OCI-LY1 (cell line): ENCODE results near the gene BDH1.

ENCODE experiments used
- H2AFZ ChIP-seq: fragments of 200-600 bp; sonication (generic), shearing (Covaris generic); 2 replicates; pipeline ENCODE4 v1.6.0; 2014; ENCODE audit warnings: antibody characterized with exemption, mild to moderate bottlenecking, low read length
- H3F3A ChIP-seq: fragments of 200-600 bp; sonication (generic), shearing (Covaris generic); 2 replicates; pipeline ENCODE4 v1.6.0; 2014; ENCODE audit warnings: mild to moderate bottlenecking, antibody characterized with exemption, low read length, moderate library complexity; ENCODE audit not compliant: insufficient read depth
- H3K27ac ChIP-seq: fragments of 200-600 bp; sonication (generic); 2 replicates; pipeline ENCODE4 v1.5.1; 2014; ENCODE audit warnings: low read length, mixed run types, mild to moderate bottlenecking, low read depth; ENCODE audit not compliant: poor library complexity, severe bottlenecking
- H3K27me3 ChIP-seq: fragments of 200-600 bp; sonication (generic); 2 replicates; pipeline ENCODE4 v1.6.0; 2014; ENCODE audit warnings: antibody characterized with exemption, mild to moderate bottlenecking, low read length, moderate library complexity; ENCODE audit not compliant: insufficient read depth
- H3K36me3 ChIP-seq: fragments of 200-600 bp; sonication (generic); 2 replicates; pipeline ENCODE4 v1.6.1; 2014; ENCODE audit warnings: mild to moderate bottlenecking, antibody characterized with exemption, low read length, moderate library complexity, mixed read lengths; ENCODE audit not compliant: insufficient read depth
- H3K4me1 ChIP-seq: fragments of 200-600 bp; sonication (generic); 2 replicates; pipeline ENCODE4 v1.5.1; 2014; ENCODE audit warnings: mild to moderate bottlenecking, low read length, moderate library complexity; ENCODE audit not compliant: insufficient read depth, severe bottlenecking
- H3K4me2 ChIP-seq: fragments of 200-600 bp; sonication (generic), shearing (Covaris generic); 2 replicates; pipeline ENCODE4 v1.6.1; 2014; ENCODE audit warnings: low read length
- H3K4me3 ChIP-seq: fragments of 200-600 bp; sonication (generic); 2 replicates; pipeline ENCODE4 v1.5.1; 2014; ENCODE audit warnings: low read length, low read depth, mild to moderate bottlenecking, mixed read lengths; ENCODE audit not compliant: poor library complexity, severe bottlenecking
- H3K79me2 ChIP-seq: fragments of 200-600 bp; shearing (Covaris generic); 2 replicates; pipeline ENCODE4 v1.6.1; 2016; ENCODE audit warnings: mixed run types, low read length, mixed read lengths; ENCODE audit not compliant: insufficient read depth
- H3K9ac ChIP-seq: fragments of 200-600 bp; sonication (generic), shearing (Covaris generic); 2 replicates; pipeline ENCODE4 v1.6.1; 2014; ENCODE audit warnings: mild to moderate bottlenecking, low read length, mixed read lengths
- H3K9me2 ChIP-seq: fragments of 200-600 bp; sonication (generic), shearing (Covaris generic); 2 replicates; pipeline ENCODE4 v1.6.1; 2014; ENCODE audit warnings: low read depth, mild to moderate bottlenecking, low read length, mixed read lengths
- H3K9me3 ChIP-seq: fragments of 200-600 bp; shearing (Covaris generic); 2 replicates; pipeline ENCODE4 v1.6.1; 2014; ENCODE audit warnings: low read length, mixed read lengths
- H4K20me1 ChIP-seq: fragments of 200-600 bp; sonication (generic), shearing (Covaris generic); 2 replicates; pipeline ENCODE4 v1.6.0; 2016; ENCODE audit warnings: mild to moderate bottlenecking, low read length; ENCODE audit not compliant: insufficient read depth
- CTCF ChIP-seq: fragments of 200-600 bp; sonication (generic), shearing (Covaris generic); IDR thresholded peaks from 2 replicates; pipeline ENCODE4 v1.5.1; 2017; ENCODE audit warnings: mild to moderate bottlenecking, antibody characterized with exemption, low read length, moderate library complexity, mixed read lengths
- EZH2 ChIP-seq: fragments of 200-600 bp; sonication (generic), shearing (Covaris generic); IDR thresholded peaks from 2 replicates; pipeline ENCODE4 v1.8.0; 2017; ENCODE audit warnings: borderline replicate concordance, mixed run types, mild to moderate bottlenecking, antibody characterized with exemption, low read length, moderate library complexity, mixed read lengths

Gene BDH1

GRCh38 chr3:197460639-197461038 lies 95.1 kb downstream of the BDH1 start:
- Histone ChIP-seq H3K4me2 (no peak overlapping the region), H3K9ac (no peak overlapping the region), H3K9me2 (no peaks in the 10 kb centered on the region), H3K27ac (no peak overlapping the region), H3F3A (no peaks in the 10 kb centered on the region), H3K36me3 (no peaks in the 10 kb centered on the region), H3K79me2 (no peaks in the 10 kb centered on the region), H3K27me3 (no peaks in the 10 kb centered on the region; the same call in 1 of the 2 replicates), H3K4me3 (no peak overlapping the region), H3K9me3 (no peaks in the 10 kb centered on the region), H4K20me1 (no peaks in the 10 kb centered on the region), H2AFZ (no peak overlapping the region), H3K4me1 (peaks cover 16% of the 10 kb centered on the region)
- TF ChIP-seq CTCF: no peak
- TF ChIP-seq EZH2: no peak

GRCh38 chr3:197460002-197460401 lies 95.8 kb downstream of the BDH1 start:
- H3K9me3 ChIP-seq: no peaks in the 10 kb centered on the region
- H3K9ac ChIP-seq: no peak overlapping the region
- peaks cover 19% of the 10 kb centered on the region for H3K4me1 ChIP-seq
- TF ChIP-seq CTCF (no peak), EZH2 (no peak)
- H4K20me1 ChIP-seq: no peaks in the 10 kb centered on the region
- no peak overlapping the region for H3K27ac ChIP-seq
- H3K79me2 ChIP-seq: no peaks in the 10 kb centered on the region
- H3K4me2 ChIP-seq: no peak overlapping the region
- H2AFZ ChIP-seq: no peak overlapping the region
- no peaks in the 10 kb centered on the region for H3F3A ChIP-seq
- no peaks in the 10 kb centered on the region for H3K9me2 ChIP-seq
- no peak overlapping the region for H3K4me3 ChIP-seq
- no peaks in the 10 kb centered on the region for H3K36me3 ChIP-seq
- H3K27me3 ChIP-seq: no peaks in the 10 kb centered on the region
